ENCODE data around the gene MYCN. TPM values are rescaled to one million over a fixed set of nuclear protein-coding genes. Genes with fewer than 3 reads are reported as not detected.
"Not testable (repeated sequence)": the region's sequence is repeated elsewhere in the genome, so short reads cannot be mapped to it uniquely, and the experiment has no call there.

The MYCN gene
- total RNA-seq, 2 donors from 2014 or later = 0.12 TPM; not detected in 1

DNA sequence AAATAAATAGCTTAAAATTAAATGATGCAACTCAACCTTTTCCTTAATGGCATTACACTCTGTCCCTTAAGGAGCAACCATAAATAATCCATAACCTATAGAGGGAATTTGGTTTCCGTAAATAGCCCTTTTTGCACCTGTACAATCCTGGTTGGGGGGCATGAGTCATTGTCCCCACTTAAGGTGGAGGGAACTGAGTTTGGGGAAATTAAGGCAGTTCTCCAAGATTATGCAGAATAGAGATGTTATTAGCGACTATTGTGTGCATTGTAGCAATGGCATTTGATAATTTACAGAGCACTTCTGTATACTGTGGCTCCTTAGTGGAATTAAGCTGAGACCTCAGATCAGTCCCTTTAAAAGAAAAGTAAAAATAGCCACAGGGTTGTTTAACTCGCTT, 6.6 kb downstream of the MYCN start:
- no peaks in the 10 kb centered on the region for H3K36me3 Mint-ChIP-seq (ENCODE audit: insufficient read depth in 2 of 2)
- H3K9me3 Mint-ChIP-seq = no peaks in the 10 kb centered on the region
- ATAC-seq (replicated peaks in 1 of 2) = no peak
- H3K27ac Mint-ChIP-seq = no peak overlapping the region
- H3K27me3 Mint-ChIP-seq (ENCODE audit: low read depth) = peaks cover 29% of the 10 kb centered on the region
- DNase-seq = no peak
- no peak overlapping the region for H3K4me3 Mint-ChIP-seq
- peaks cover 12% of the 10 kb centered on the region for H3K4me1 Mint-ChIP-seq (ENCODE audit: low read depth)

- H3K4me3 Mint-ChIP-seq = no peak overlapping the region
- peaks cover 12% of the 10 kb centered on the region for H3K4me1 Mint-ChIP-seq (ENCODE audit: low read depth)
- H3K27me3 Mint-ChIP-seq (ENCODE audit: low read depth) = peaks cover 29% of the 10 kb centered on the region
- H3K27ac Mint-ChIP-seq = no peak overlapping the region
- DNase-seq = no peak
- H3K9me3 Mint-ChIP-seq = no peaks in the 10 kb centered on the region
- H3K36me3 Mint-ChIP-seq (ENCODE audit: insufficient read depth in 2 of 2) = no peaks in the 10 kb centered on the region
- no peak for ATAC-seq (replicated peaks in 1 of 2)
Observed at GRCh38 chr2:15947431-15947830, 7.1 kb downstream of the MYCN start.

DNA sequence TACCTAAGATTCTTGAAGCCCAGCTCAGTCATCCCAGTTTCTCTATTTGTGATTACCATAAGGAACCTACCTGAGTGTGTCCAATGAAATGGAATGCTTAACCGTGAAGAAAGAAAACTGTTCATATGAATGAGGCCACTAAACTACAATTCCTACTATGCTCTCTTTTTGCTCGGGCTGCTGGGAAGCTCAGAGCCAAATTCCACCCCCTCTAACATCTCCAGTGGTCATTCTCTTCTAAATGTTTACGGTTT, 8.3 kb downstream of the MYCN start:
- no peaks in the 10 kb centered on the region for H3K36me3 Mint-ChIP-seq (ENCODE audit: insufficient read depth in 2 of 2)
- H3K4me1 Mint-ChIP-seq (ENCODE audit: low read depth) = peaks cover 1% of the 10 kb centered on the region
- DNase-seq = no peak
- H3K9me3 Mint-ChIP-seq = no peaks in the 10 kb centered on the region
- no peak overlapping the region for H3K27ac Mint-ChIP-seq
- no peak for ATAC-seq (replicated peaks in 1 of 2)
- H3K4me3 Mint-ChIP-seq = no peak overlapping the region
- peaks cover 26% of the 10 kb centered on the region for H3K27me3 Mint-ChIP-seq (ENCODE audit: low read depth)

- Mint-ChIP-seq H3K27ac (no peak overlapping the region), H3K27me3 (ENCODE audit: low read depth) (peaks cover 21% of the 10 kb centered on the region), H3K9me3 (no peaks in the 10 kb centered on the region), H3K4me3 (no peak overlapping the region), H3K36me3 (ENCODE audit: insufficient read depth in 2 of 2) (no peaks in the 10 kb centered on the region), H3K4me1 (ENCODE audit: low read depth) (no peaks in the 10 kb centered on the region)
- DNase-seq = no peak
- ATAC-seq (replicated peaks in 1 of 2) = no peak
Observed at GRCh38 chr2:15949126-15949525, 8.8 kb downstream of the MYCN start.

- no peak for ATAC-seq (replicated peaks in 1 of 2)
- H3K27me3 Mint-ChIP-seq (ENCODE audit: low read depth) = peaks cover 17% of the 10 kb centered on the region
- no peaks in the 10 kb centered on the region for H3K9me3 Mint-ChIP-seq
- DNase-seq = no peak
- no peak overlapping the region for H3K4me3 Mint-ChIP-seq
- no peak overlapping the region for H3K27ac Mint-ChIP-seq
- H3K36me3 Mint-ChIP-seq (ENCODE audit: insufficient read depth in 2 of 2) = no peaks in the 10 kb centered on the region
- H3K4me1 Mint-ChIP-seq (ENCODE audit: low read depth) = no peaks in the 10 kb centered on the region
Observed at GRCh38 chr2:15949551-15949950, 9.2 kb downstream of the MYCN start.

DNA sequence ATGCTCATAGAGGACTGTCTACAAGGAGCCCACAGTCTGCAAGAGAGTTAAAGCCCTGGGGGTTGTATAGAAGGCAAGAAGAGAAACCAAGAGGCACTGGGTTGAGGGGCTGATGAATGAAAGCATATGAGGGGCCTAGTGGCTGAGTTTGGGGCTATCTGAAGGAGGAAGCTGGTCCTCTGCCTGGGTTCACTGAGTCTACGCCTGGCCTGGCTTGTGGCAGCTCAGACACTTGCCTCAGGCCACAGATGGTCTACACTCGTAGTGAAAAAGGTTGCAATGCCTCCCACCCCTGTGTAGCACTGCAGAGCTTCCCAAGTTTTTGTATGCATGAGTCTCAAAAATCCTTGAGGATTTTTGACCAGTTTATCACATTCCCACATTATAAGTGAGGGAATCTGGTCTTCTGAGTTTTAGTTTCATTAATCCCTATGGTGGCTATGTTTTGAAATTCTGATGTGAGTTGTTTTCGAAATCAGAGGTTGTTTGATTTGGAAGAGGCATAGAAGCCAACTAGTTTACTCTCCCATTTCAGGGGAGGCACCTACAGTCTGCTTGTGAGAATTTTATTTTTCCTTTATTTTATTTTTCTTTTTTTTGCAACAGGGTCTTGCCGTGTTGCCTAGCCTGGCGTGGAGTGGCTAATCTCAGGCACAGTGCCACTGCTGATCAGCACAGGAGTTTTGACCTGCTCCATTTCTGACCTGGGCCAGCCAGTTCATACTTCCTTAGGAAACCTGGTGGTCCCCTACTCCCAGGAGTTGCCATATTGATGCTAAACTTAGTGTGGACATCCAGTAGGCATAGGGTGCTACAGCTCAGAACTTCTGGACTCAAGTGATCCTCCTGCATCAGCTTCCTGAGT, 10.0 kb downstream of the MYCN start:
- H3K36me3 Mint-ChIP-seq (ENCODE audit: insufficient read depth in 2 of 2) = no peaks in the 10 kb centered on the region

GRCh38 chr2:15951936-15952335, 11.6 kb downstream of the MYCN start:
- DNase-seq; H3K36me3 Mint-ChIP-seq (ENCODE audit: insufficient read depth in 2 of 2); ATAC-seq (replicated peaks in 1 of 2); H3K4me1 Mint-ChIP-seq (ENCODE audit: low read depth); H3K9me3 Mint-ChIP-seq; H3K4me3 Mint-ChIP-seq; H3K27me3 Mint-ChIP-seq (ENCODE audit: low read depth); H3K27ac Mint-ChIP-seq: not testable (repeated sequence)

More for the DNA sequence above, 10.0 kb downstream of the MYCN start:
- H3K27ac Mint-ChIP-seq = no peak overlapping the region
- ATAC-seq (replicated peaks in 1 of 2) (no peak), DNase-seq (no peak)
- H3K27me3 Mint-ChIP-seq (ENCODE audit: low read depth) = peaks cover 10% of the 10 kb centered on the region
- no peaks in the 10 kb centered on the region for H3K4me1 Mint-ChIP-seq (ENCODE audit: low read depth)
- no peak overlapping the region for H3K4me3 Mint-ChIP-seq
- H3K9me3 Mint-ChIP-seq = no peaks in the 10 kb centered on the region

DNA sequence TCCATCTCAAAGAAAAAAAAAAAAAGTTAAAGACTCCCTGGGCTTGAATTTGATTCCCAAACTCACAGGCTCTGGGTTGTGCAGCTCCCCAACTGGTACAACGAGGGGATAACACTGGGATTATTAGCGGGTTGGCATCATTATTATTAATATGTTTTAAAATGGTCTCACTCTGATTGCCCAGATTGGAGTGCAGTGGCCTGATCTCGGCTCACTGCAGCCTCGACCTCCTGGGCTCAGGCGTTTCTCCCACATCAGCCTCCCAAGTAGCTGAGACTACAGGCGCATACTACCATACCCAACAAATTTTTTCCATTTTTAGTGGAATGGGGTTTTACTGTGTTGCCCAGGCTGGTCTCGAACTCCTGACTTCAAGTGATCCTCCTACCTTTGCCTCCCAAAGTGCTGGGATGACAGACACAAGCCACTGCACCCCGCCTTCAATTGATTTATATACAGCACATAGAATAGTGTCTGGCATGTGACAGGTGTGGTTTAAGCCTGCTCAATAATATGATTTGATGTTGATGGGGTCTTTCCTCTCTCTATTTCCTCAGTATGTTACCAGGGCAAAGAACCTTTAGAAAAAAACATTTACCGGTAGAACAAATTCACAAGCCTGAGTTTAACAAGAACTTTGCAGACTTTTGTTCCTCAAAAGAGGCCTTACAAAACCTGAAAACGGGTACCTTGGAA, 12.2 kb downstream of the MYCN start:
- Mint-ChIP-seq H3K9me3 (no peaks in the 10 kb centered on the region), H3K27me3 (ENCODE audit: low read depth) (peaks cover 7% of the 10 kb centered on the region), H3K4me1 (ENCODE audit: low read depth) (no peaks in the 10 kb centered on the region), H3K36me3 (ENCODE audit: insufficient read depth in 2 of 2) (no peaks in the 10 kb centered on the region), H3K27ac (no peak overlapping the region), H3K4me3 (no peak overlapping the region)
- no peak for ATAC-seq (replicated peaks in 1 of 2)
- no peak for DNase-seq

- ATAC-seq (replicated peaks in 1 of 2) (no peak), DNase-seq (no peak)
- Mint-ChIP-seq H3K4me3 (no peak overlapping the region), H3K27me3 (ENCODE audit: low read depth) (peaks cover 7% of the 10 kb centered on the region), H3K9me3 (no peaks in the 10 kb centered on the region), H3K27ac (no peak overlapping the region), H3K4me1 (ENCODE audit: low read depth) (no peaks in the 10 kb centered on the region), H3K36me3 (ENCODE audit: insufficient read depth in 2 of 2) (no peaks in the 10 kb centered on the region)
Observed at GRCh38 chr2:15953147-15953630, 12.8 kb downstream of the MYCN start.

DNA sequence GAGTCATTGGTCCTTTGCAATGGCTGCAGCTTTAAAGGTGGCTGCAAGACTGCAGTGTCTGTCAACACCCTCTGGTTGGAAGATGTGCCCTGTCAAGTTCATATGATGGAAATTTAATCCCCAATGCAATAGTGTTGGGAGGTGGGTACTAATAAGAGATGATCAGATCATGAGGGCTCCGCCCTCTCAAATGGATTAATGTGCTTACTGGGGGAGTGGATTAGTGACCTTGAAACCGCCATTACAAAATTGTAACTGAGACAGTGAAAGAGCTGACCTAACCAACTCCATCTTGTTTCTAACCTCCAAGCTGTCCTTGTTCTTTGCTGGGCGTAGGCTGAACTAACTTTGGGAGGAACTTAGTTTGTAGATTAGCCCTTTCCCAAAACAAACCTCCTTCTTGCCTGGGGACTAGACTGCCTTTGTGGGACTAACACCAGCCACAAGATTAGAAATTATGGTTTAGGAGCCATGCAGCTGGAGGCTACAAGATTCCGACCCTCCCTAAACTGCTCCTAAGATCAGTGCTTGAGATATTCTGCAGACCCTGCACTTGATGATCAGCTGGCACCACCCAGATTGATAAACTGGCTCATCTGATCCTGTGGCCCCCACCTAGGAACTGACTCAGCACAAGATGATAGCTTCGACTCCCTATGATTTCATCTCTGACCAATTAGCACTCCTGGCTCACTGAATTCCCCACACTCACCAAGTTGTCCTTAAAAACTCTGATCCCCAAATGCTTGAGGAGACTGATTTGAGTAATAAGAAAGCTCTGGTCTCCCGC, 13.7 kb downstream of the MYCN start:
- Mint-ChIP-seq H3K9me3 (no peaks in the 10 kb centered on the region), H3K36me3 (ENCODE audit: insufficient read depth in 2 of 2) (no peaks in the 10 kb centered on the region), H3K27me3 (ENCODE audit: low read depth) (peaks cover 7% of the 10 kb centered on the region), H3K4me3 (no peak overlapping the region), H3K4me1 (ENCODE audit: low read depth) (no peaks in the 10 kb centered on the region), H3K27ac (no peak overlapping the region)
- no peak for DNase-seq
- no peak for ATAC-seq (replicated peaks in 1 of 2)

- H3K36me3 Mint-ChIP-seq (ENCODE audit: insufficient read depth in 2 of 2) = no peaks in the 10 kb centered on the region
- H3K9me3 Mint-ChIP-seq = no peaks in the 10 kb centered on the region
- H3K27ac Mint-ChIP-seq = no peak overlapping the region
- no peaks in the 10 kb centered on the region for H3K4me1 Mint-ChIP-seq (ENCODE audit: low read depth)
- DNase-seq (no peak), ATAC-seq (replicated peaks in 1 of 2) (no peak)
- H3K4me3 Mint-ChIP-seq = no peak overlapping the region
- H3K27me3 Mint-ChIP-seq (ENCODE audit: low read depth) = peaks cover 7% of the 10 kb centered on the region
Observed at GRCh38 chr2:15954761-15955160, 14.4 kb downstream of the MYCN start.

DNA sequence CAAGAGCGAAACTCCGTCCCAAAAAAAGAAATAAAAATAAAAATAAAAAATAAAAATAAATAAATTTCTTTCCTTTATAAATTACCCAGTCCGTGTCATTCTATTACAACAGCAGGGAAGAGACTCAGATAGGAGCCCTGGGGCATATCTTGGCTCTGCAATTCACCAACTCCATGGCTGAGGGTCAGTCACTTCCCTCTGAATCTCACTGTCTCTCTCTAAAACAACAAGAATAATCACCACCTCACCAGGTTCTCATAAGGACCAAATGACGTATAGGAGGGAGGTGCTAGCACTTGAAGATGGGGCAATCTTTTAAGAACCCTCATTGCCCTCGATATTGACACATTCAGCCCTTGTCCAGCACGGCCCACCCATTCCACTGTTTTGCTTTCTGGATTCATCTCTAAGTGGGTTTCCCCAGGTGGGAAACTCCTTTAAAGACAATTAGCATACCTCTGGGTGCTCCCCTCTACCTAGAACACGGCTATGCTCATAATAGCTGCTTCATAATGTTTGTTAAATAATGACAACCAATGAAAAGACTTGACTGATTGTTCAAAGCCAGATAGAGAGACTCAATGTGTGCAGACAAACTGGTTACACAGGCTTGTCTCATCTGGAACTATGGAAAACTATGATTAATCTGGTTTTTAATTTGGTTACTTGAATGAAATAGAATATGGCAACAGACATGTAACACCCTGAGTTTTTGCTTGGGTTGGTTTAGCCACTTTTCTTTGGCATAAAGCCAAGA, 15.1 kb downstream of the MYCN start:
- ATAC-seq (replicated peaks in 1 of 2) (no peak), DNase-seq (no peak)
- H3K9me3 Mint-ChIP-seq = no peaks in the 10 kb centered on the region
- H3K36me3 Mint-ChIP-seq (ENCODE audit: insufficient read depth in 2 of 2) = no peaks in the 10 kb centered on the region
- peaks cover 7% of the 10 kb centered on the region for H3K27me3 Mint-ChIP-seq (ENCODE audit: low read depth)
- no peak overlapping the region for H3K4me3 Mint-ChIP-seq
- H3K4me1 Mint-ChIP-seq (ENCODE audit: low read depth) = no peaks in the 10 kb centered on the region
- H3K27ac Mint-ChIP-seq = no peak overlapping the region

GRCh38 chr2:15956230-15956629, 15.9 kb downstream of the MYCN start:
- H3K27me3 Mint-ChIP-seq (ENCODE audit: low read depth) = peaks cover 7% of the 10 kb centered on the region
- DNase-seq (no peak), ATAC-seq (replicated peaks in 1 of 2) (no peak)
- H3K9me3 Mint-ChIP-seq = no peaks in the 10 kb centered on the region
- no peaks in the 10 kb centered on the region for H3K4me1 Mint-ChIP-seq (ENCODE audit: low read depth)
- no peaks in the 10 kb centered on the region for H3K36me3 Mint-ChIP-seq (ENCODE audit: insufficient read depth in 2 of 2)
- no peak overlapping the region for H3K4me3 Mint-ChIP-seq
- no peak overlapping the region for H3K27ac Mint-ChIP-seq

Data from activated T-cell treated with anti-CD3 and anti-CD28 coated beads, Interleukin-2, amount 50 U/mL, for 72 hours (primary cell).